GM13976 (cell line): Measurements from ENCODE around the gene SNX32.
"Not testable (repeated sequence)": the region's sequence is repeated elsewhere in the genome, so short reads cannot be mapped to it uniquely, and the experiment has no call there.

Experiments used
- DNase-seq: peaks from one replicate; pipeline ENCODE4 v3.0.0; 2012; ENCODE audit warnings: low spot score
- in situ Hi-C: fragments of 300-500 bp; cut with MboI; formaldehyde crosslinking; loops from one replicate; pipeline ENCODE4 v1.12.0; 2022; ENCODE audit warnings: low sequenced_read_pairs, mixed read lengths, inconsistent platforms; ENCODE audit not compliant: unreplicated experiment
- TF ChIP-seq, protein P1 (sequence below): IDR thresholded peaks from 2 replicates; pipeline ENCODE4 v1.5.1; 2012; ENCODE audit warnings: borderline replicate concordance, mild to moderate bottlenecking; ENCODE audit not compliant: insufficient read depth; ENCODE audit errors: extremely low read depth, missing control alignments, control extremely low read depth

Gene SNX32

DNA sequence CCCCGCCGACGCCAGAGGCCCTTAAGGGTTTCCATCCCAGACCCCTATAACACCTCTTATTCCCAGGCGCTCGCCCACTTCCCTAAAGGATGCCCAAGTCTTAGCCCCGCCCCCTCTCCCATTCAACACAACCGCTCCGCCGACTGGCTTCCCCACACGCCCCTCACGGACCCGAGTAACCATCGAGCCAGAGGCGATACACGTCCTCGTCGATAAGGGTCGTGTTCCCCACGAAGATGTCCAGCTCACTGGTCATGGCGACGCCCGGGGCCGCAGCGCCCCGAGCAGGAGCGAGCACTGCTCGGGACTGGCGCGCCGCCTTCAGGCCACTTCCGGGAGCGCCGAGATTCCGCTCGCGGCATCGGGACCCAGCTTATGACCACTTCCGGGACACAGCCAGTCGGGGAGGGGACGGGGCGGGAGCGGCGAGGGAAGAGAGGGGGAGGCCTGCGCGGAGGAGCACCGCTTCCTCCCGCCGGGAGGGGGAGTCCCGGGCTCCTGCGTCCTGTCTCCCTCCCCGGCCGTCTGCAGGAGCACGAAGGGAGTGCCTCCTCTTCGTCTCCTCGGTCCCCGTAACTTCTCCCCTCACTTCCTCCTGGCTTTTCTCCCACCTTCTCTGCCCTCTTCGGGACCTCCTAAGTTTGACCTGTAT, 54.5 kb downstream of the SNX32 start, which contains the start of gene FIBP:
Gene FIBP (minus strand): TSS at position 309 of the 652 bp plus-strand sequence. CDS start 53 bp downstream, at position 256.
- in situ Hi-C loops = no loop called here

GRCh38 chr11:65890324-65891218, 56.8 kb downstream of the SNX32 start, which contains the start of gene CCDC85B:
Gene CCDC85B (plus strand): TSS chr11:65890673. CDS start chr11:65890784, 111 bp downstream.
- TF ChIP-seq, protein P1, sequence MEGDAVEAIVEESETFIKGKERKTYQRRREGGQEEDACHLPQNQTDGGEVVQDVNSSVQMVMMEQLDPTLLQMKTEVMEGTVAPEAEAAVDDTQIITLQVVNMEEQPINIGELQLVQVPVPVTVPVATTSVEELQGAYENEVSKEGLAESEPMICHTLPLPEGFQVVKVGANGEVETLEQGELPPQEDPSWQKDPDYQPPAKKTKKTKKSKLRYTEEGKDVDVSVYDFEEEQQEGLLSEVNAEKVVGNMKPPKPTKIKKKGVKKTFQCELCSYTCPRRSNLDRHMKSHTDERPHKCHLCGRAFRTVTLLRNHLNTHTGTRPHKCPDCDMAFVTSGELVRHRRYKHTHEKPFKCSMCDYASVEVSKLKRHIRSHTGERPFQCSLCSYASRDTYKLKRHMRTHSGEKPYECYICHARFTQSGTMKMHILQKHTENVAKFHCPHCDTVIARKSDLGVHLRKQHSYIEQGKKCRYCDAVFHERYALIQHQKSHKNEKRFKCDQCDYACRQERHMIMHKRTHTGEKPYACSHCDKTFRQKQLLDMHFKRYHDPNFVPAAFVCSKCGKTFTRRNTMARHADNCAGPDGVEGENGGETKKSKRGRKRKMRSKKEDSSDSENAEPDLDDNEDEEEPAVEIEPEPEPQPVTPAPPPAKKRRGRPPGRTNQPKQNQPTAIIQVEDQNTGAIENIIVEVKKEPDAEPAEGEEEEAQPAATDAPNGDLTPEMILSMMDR = no peak
- DNase-seq = peak; percentile 96
- in situ Hi-C loops = no loop called here

More for the DNA sequence above, 54.5 kb downstream of the SNX32 start, which contains the start of gene FIBP:
- peak; percentile 98 for DNase-seq
- TF ChIP-seq, protein P1 = peak; percentile 73

DNA sequence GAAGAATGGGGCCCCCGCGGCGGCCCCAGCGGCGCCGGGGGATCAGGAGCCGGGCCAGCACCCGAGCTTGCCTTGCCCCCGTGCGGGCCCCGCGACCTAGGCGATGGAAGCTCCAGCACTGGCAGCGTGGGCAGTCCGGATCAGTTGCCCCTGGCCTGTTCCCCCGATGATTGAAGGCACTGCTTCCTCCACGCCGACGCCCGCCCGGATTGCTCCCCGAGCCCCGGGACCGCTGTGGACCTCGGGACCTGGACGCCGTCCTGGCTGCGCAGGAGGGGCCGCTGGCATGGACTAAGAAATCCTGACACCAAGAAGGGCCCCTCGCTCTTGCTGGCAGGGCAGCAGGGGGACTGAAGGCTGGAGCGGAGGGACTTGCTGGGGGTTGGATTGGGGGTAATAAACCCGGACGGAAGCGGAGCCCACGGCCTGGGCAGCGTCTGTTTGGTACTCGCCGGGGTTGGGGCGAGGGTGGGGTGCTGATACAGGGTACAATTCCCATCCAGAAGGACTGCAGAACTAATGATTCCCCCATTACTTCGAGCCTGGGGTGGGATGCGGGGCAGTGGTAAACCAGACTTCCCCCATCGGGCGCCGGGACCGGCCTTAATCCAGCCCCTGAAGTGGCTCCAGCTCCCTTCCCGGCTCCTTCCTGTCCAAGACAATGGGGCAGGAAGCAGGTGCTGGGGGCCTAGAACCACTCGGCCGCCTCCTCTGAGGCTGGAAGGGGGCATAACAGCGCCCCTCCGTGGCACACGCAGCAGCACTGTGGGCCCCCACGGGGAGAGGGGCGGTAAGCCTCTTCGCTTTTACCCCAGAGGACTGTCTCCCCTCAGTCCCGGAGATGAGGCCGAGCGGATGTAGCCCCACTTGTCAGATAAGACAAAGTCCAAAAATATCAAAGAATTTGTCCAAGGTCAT, 57.7 kb downstream of the SNX32 start:
- no peak for DNase-seq
- TF ChIP-seq, protein P1 = peak; percentile 73
- in situ Hi-C loops = no loop called here

GRCh38 chr11:65892137-65892540, 58.4 kb downstream of the SNX32 start:
- in situ Hi-C loops, DNase-seq: not testable (repeated sequence)

- DNase-seq = no peak
- in situ Hi-C loops = no loop called here
- TF ChIP-seq, protein P1 = no peak
These were observed 59.0 kb downstream of the SNX32 start for GRCh38 chr11:65892661-65893317.

- DNase-seq = no peak
- in situ Hi-C loops = no loop called here
- TF ChIP-seq, protein P1 = no peak
These were observed 60.4 kb downstream of the SNX32 start for GRCh38 chr11:65894034-65894591.
